HepG2 (cell line): ENCODE measurements around the gene TUBG1. TPM values are rescaled to one million over a fixed set of nuclear protein-coding genes. Genes with fewer than 3 reads are reported as not detected.

ENCODE experiments used
- CBX5 ChIP-seq: sonication (generic); formaldehyde crosslinking; IDR thresholded peaks from 2 replicates; pipeline ENCODE4 v1.4.0; 2020; ENCODE audit warnings: missing genetic modification reagents, borderline replicate concordance
- ETS1 ChIP-seq: sonication (generic); formaldehyde crosslinking; IDR thresholded peaks from 2 replicates; pipeline ENCODE4 v1.4.0; 2020; ENCODE audit warnings: missing genetic modification reagents
- FOXO4 ChIP-seq: sonication (generic); formaldehyde crosslinking; conservative IDR thresholded peaks from 2 replicates; pipeline ENCODE4 v1.8.1; 2023; ENCODE audit warnings: missing genetic modification reagents
- GLI4 ChIP-seq: sonication (generic); formaldehyde crosslinking; IDR thresholded peaks from 2 replicates; pipeline ENCODE4 v1.5.1; 2020; ENCODE audit warnings: missing genetic modification reagents, mild to moderate bottlenecking, moderate library complexity, borderline replicate concordance
- IKZF1 ChIP-seq: fragments of 450-650 bp; IDR thresholded peaks from 2 replicates; pipeline ENCODE4 v1.7.1; 2016
- JUND ChIP-seq: sonication (generic); formaldehyde crosslinking; IDR thresholded peaks from 2 replicates; pipeline ENCODE4 v1.8.0; 2022; ENCODE audit warnings: mild to moderate bottlenecking, missing genetic modification reagents
- KAT8 ChIP-seq: IDR thresholded peaks from 2 replicates; pipeline ENCODE4 v1.6.1; 2016; ENCODE audit warnings: missing genetic modification reagents, missing compliant biosample characterization
- MZF1 ChIP-seq: sonication (generic); formaldehyde crosslinking; IDR thresholded peaks from 2 replicates; pipeline ENCODE4 v1.8.1; 2023; ENCODE audit warnings: mild to moderate bottlenecking, missing genetic modification reagents, borderline replicate concordance
- NR2F6 ChIP-seq, 2 experiments: IDR thresholded peaks; 2 replicates each; pipeline ENCODE4 v1.6.1; 2016; ENCODE audit warnings: antibody characterized with exemption in 1 of 2, mild to moderate bottlenecking in 1 of 2
- SAP130 ChIP-seq: IDR thresholded peaks from 2 replicates; pipeline ENCODE4 v1.6.1; 2016; ENCODE audit warnings: low read depth
- THAP8 ChIP-seq: sonication (generic); formaldehyde crosslinking; IDR thresholded peaks from 2 replicates; pipeline ENCODE4 v1.5.1; 2020; ENCODE audit warnings: missing genetic modification reagents, mild to moderate bottlenecking, borderline replicate concordance
- YY1 ChIP-seq: IDR thresholded peaks from 2 replicates; pipeline ENCODE4 v1.6.1; 2011; ENCODE audit warnings: low read length, low read depth, moderate library complexity, mild to moderate bottlenecking; ENCODE audit not compliant: insufficient read depth, insufficient replicate concordance
- ZBTB38 ChIP-seq: sonication (generic); formaldehyde crosslinking; IDR thresholded peaks from 2 replicates; pipeline ENCODE4 v1.5.1; 2020; ENCODE audit warnings: mild to moderate bottlenecking, missing genetic modification reagents
- ZNF260 ChIP-seq: sonication (generic); formaldehyde crosslinking; IDR thresholded peaks from 2 replicates; pipeline ENCODE4 v1.4.0; 2020; ENCODE audit warnings: missing genetic modification reagents, low read depth, mild to moderate bottlenecking, borderline replicate concordance
- ZNF318 ChIP-seq: sonication (generic); formaldehyde crosslinking; IDR thresholded peaks from 2 replicates; pipeline ENCODE4 v1.4.0; 2020; ENCODE audit warnings: mild to moderate bottlenecking, missing genetic modification reagents
- ZNF619 ChIP-seq: sonication (generic); formaldehyde crosslinking; IDR thresholded peaks from 2 replicates; pipeline ENCODE4 v1.4.0; 2020; ENCODE audit warnings: mild to moderate bottlenecking, missing genetic modification reagents
- ZNF7 ChIP-seq: IDR thresholded peaks from 2 replicates; pipeline ENCODE4 v1.6.1; 2016; ENCODE audit warnings: missing biosample characterization, missing genetic modification reagents
- polyA plus RNA-seq, 8 experiments: library from polyadenylated mRNA; depleted of rRNA in 3 of 8; stranded (reverse) in 7 of 8; unstranded in 1 of 8; fragments of >200 nt; fragmentation: Illumina TruSeq in 4 of 8; extraction: Trizol in 4 of 8; gene quantifications; 2 replicates each; pipeline versions ENCODE4 v1.2.1 to v1.2.3, GENCODE V29; 2011 to 2016; ENCODE audit warnings: low read depth in 4 of 8, missing spikeins in 1 of 8, mixed read lengths in 1 of 8; ENCODE audit not compliant: insufficient read depth in 1 of 8
- total RNA-seq, 5 experiments: library from RNA; depleted of rRNA; stranded (reverse); fragments of >200 nt; fragmentation: Illumina TruSeq; extraction: Trizol; gene quantifications; 2 replicates each; pipeline ENCODE4 v1.2.3, GENCODE V29; 2016; ENCODE audit warnings: low read depth in 1 of 5

Gene TUBG1
- total and polyA plus RNA-seq, 2 of the 13 experiments (the other 11 are each of a cell fraction or from before 2014, with no cell fraction given), result 74.1 to 137 TPM

GRCh38 chr17:42562388-42563142, 46.9 kb upstream of the TUBG1 start (continued):
- TF ChIP-seq FOXO4 (0 out of 2 replicates have a peak, but pooled peaks have one; percentile 35), KAT8 (CRISPR knock-in tag) (no peak), CBX5 (CRISPR knock-in tag) (peak; percentile 17; the same call in 1 of the 2 replicates), GLI4 (CRISPR knock-in tag) (peak; percentile 95; the same call in 1 of the 2 replicates), YY1 (peak; percentile 42), IKZF1 (no peak), ETS1 (CRISPR knock-in tag) (0 out of 2 replicates have a peak, but pooled peaks have one; percentile 19), SAP130 (peak; percentile 47), JUND (no peak), THAP8 (CRISPR knock-in tag) (peak; percentile 23; the same call in 1 of the 2 replicates), ZNF318 (CRISPR knock-in tag) (0 out of 2 replicates have a peak, but pooled peaks have one; percentile 45), ZNF260 (0 out of 2 replicates have a peak, but pooled peaks have one; percentile 14), MZF1 (CRISPR knock-in tag) (peak; percentile 49; the same call in 1 of the 2 replicates), ZNF7 (CRISPR knock-in tag) (0 out of 2 replicates have a peak, but pooled peaks have one; percentile 33), ZBTB38 (CRISPR knock-in tag) (no peak), NR2F6 (IDR thresholded peaks at IDR 0.05) (no peak), NR2F6 (CRISPR knock-in tag; IDR thresholded peaks at IDR 0.05) (no peak; the same call in 1 of the 2 replicates), ZNF619 (CRISPR knock-in tag) (no peak)
